ENCODE data around the gene SPDYE6. TPM values are rescaled to one million over a fixed set of nuclear protein-coding genes. Genes with fewer than 3 reads are reported as not detected.
A peak's percentile ranks its signal among the peaks of the same experiment; 100 is the strongest.

The SPDYE6 gene
- total and polyA plus RNA-seq, 10 of the 15 experiments (the other 5 are each of a cell fraction or from before 2014, with no cell fraction given) = 0.05 to 2.3 (median 1.00) TPM; not detected in 6

- TF ChIP-seq ZNF687 (IDR thresholded peaks at IDR 0.05) (no peak), BACH1 (IDR thresholded peaks at IDR 0.05; ENCODE audit: borderline replicate concordance) (no peak), SIN3A (IDR thresholded peaks at IDR 0.05; ENCODE audit: low read depth, low read length) (no peak), RAD21 (IDR thresholded peaks at IDR 0.05; ENCODE audit: insufficient read depth, low read depth, low read length) (no peak), CEBPB (IDR thresholded peaks at IDR 0.05; ENCODE audit: borderline replicate concordance in 1 of 2, low read depth in 2 of 2, low read length in 2 of 2) (no peak), PKNOX1 (IDR thresholded peaks at IDR 0.05) (peak; percentile 85), MAX (IDR thresholded peaks at IDR 0.05; ENCODE audit: low read depth, low read length) (no peak), MEF2B (IDR thresholded peaks at IDR 0.05; ENCODE audit: partially characterized antibody, poor library complexity, severe bottlenecking) (no peak), HCFC1 (IDR thresholded peaks at IDR 0.05; ENCODE audit: low read length) (no peak), BMI1 (IDR thresholded peaks at IDR 0.05; ENCODE audit: borderline replicate concordance) (no peak), IRF3 (IDR thresholded peaks at IDR 0.05) (no peak), EED (IDR thresholded peaks at IDR 0.05; ENCODE audit: low read depth) (no peak), ZNF622 (IDR thresholded peaks at IDR 0.05) (no peak), PBX3 (IDR thresholded peaks at IDR 0.05; ENCODE audit: insufficient replicate concordance, low read depth, low read length) (peak; percentile 17), YBX1 (IDR thresholded peaks at IDR 0.05) (no peak), E4F1 (IDR thresholded peaks at IDR 0.05; ENCODE audit: borderline replicate concordance, partially characterized antibody) (no peak)
These were observed 33.6 kb upstream of the SPDYE6 start (continued) for GRCh38 chr7:102389810-102390209.

Measured in GM12878 (cell line).